Choroid plexus epithelial cell (primary cell): ENCODE measurements around the gene SORCS1.

Experiments used
- DNase-seq: peaks from one replicate; pipeline ENCODE4 v3.0.0-alpha.2; 2010; ENCODE audit warnings: low read depth
- H3K4me3 ChIP-seq: 2 replicates; pipeline ENCODE4 v1.5.1; 2011; ENCODE audit warnings: low read depth, mild to moderate bottlenecking, control low read depth, low read length, moderate library complexity
- TF ChIP-seq, protein P1 (sequence below): conservative IDR thresholded peaks from 2 replicates; pipeline ENCODE4 v1.5.1; 2011; ENCODE audit warnings: low read depth, mild to moderate bottlenecking, control low read depth, inconsistent platforms, low read length, moderate library complexity

The SORCS1 gene

GRCh38 chr10:106727170-106727569, 437.3 kb downstream of the SORCS1 start:
- no peak for DNase-seq
- TF ChIP-seq, protein P1, sequence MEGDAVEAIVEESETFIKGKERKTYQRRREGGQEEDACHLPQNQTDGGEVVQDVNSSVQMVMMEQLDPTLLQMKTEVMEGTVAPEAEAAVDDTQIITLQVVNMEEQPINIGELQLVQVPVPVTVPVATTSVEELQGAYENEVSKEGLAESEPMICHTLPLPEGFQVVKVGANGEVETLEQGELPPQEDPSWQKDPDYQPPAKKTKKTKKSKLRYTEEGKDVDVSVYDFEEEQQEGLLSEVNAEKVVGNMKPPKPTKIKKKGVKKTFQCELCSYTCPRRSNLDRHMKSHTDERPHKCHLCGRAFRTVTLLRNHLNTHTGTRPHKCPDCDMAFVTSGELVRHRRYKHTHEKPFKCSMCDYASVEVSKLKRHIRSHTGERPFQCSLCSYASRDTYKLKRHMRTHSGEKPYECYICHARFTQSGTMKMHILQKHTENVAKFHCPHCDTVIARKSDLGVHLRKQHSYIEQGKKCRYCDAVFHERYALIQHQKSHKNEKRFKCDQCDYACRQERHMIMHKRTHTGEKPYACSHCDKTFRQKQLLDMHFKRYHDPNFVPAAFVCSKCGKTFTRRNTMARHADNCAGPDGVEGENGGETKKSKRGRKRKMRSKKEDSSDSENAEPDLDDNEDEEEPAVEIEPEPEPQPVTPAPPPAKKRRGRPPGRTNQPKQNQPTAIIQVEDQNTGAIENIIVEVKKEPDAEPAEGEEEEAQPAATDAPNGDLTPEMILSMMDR = no peak
- H3K4me3 ChIP-seq = no peak overlapping the region

DNA sequence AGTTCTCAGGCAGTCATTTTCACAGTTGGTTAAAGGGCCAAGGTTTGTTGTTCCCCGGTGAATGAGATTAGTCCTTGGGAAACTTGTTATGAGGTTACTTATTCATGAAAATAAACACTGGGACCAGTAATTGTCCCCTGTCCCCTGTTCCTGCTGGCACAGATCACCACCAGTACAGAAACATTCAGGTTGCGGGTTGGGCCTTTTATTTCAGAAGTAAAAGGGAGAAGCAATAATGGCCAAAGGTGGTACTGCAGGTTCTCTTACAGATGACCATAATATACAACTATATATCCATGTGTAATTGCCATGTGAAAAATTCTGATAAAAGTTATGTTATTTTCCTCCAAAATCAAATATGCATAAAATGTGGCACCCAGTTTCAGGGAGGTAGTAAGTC, 442.0 kb downstream of the SORCS1 start:
- no peak overlapping the region for H3K4me3 ChIP-seq
- no peak for DNase-seq
- TF ChIP-seq, protein P1 = no peak

DNA sequence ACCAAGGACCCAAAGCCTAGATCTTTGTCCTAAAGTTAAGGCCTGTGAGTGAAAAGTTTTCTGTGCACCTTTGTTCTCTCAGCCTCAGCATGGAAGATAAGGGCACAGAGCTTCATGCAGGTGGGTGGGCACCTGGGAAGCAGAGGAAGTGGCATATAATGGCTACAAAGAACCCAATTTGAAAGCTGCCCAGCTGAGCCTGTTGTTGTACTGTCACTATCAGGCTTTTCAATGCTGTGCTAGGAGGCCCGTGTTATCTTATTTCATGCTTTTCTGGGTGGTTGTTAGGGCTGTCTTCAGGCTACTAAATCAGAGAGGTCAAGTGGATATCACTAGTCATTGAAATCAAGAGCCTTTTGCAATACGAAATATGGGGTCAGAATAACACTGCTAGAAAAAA, 443.8 kb downstream of the SORCS1 start:
- DNase-seq = no peak
- TF ChIP-seq, protein P1 = no peak

DNA sequence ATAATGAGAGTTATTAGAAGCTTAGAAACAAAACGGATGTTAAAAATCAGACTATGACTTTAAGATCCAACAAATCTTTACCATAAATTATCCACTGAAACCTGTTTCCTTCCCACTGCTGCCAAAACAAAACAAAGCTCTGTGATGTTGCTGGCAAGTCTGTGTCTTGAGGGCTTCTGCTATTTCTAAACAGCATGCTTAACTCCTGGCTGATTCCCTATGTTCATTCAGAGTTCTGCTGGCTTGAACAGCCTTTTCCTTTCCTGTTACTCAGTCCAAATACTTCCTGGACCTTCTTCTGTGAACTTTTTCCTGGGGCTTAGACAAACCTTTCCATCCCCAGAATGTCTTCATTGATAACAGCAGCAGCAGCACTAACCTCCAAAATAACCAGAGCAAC, 448.1 kb downstream of the SORCS1 start:
- DNase-seq = no peak
- H3K4me3 ChIP-seq = no peak overlapping the region
- TF ChIP-seq, protein P1 = no peak

More for the DNA sequence above, 443.8 kb downstream of the SORCS1 start:
- no peak overlapping the region for H3K4me3 ChIP-seq

GRCh38 chr10:106714734-106715555, 449.6 kb downstream of the SORCS1 start:
- TF ChIP-seq, protein P1 = no peak
- no peak for DNase-seq

DNA sequence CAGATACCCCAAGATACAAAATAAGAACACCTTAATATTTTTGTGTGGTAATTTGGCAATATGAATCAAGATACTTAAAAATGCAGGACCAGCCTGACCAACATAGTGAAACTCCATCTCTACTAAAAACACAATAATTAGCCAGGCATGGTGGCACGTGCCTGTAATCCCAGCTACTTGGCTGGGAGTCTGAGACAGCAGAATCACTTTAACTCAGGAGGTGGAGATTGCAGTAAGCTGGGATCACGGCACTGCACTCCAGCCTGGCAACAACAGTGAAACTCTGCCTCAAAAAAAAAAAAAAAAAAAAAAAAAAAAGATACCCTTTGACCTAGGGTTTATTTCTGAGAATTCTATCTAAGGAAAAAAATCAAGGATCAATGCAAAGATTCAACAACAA, 450.7 kb downstream of the SORCS1 start:
- TF ChIP-seq, protein P1 = no peak
- no peak for DNase-seq
- no peak overlapping the region for H3K4me3 ChIP-seq

More at GRCh38 chr10:106714734-106715555, 449.6 kb downstream of the SORCS1 start:
- H3K4me3 ChIP-seq = no peak overlapping the region

DNA sequence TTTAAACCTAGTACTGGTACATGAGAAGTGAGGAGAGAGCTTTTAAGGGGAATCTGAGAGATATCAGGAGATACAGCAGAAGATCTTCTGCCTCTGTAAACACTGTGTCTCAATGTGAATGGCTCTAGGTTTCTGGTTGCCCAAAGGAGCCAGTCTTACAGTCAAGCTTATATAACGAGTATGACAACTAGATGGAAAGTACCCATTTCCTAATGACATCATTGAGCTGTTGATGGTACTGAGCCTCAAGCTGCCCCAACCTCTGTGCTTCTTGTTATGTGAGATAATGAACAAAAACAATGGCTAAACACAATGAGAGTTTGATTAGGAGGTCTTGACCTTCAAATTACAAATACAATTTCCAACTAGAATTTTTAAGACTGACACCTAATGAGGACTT, 451.5 kb downstream of the SORCS1 start:
- TF ChIP-seq, protein P1 = no peak
- H3K4me3 ChIP-seq = no peak overlapping the region
- no peak for DNase-seq
